Measurements from ENCODE around the gene ARHGEF26. TPM values are rescaled to one million over a fixed set of nuclear protein-coding genes. Genes with fewer than 3 reads are reported as not detected.

Gene ARHGEF26
- polyA plus RNA-seq, 3 donors, result 0.05 TPM; not detected in 2

DNA sequence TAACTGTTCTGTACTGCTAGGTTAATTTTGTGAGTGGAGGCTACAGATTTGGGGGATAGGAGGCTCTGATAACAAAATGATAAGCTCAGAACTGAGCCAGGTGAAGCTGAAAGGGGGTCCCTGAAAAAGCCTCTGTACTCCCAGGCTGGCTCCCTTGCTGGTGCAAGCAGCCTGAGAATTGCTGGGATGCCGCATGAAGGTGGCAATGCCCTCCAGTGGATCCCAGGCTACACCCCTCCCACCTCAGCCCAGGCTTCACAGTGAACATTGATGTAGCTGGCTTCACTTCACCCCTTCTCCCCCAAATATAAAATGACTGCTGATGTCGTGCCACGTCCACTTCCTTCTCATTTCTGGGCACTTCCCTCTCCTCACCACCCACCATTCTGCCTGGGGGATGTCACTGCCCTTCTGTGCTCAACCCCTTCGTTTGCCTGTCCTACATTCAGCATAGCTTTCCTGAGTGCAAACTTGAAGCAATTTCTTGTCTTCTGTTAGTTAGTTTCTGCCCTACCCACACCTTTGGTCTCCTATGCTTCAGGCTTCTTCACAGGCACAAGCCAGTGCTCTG is 9.7 kb upstream of the ARHGEF26 start:
- no peak overlapping the region for H3K4me3 Mint-ChIP-seq

DNA sequence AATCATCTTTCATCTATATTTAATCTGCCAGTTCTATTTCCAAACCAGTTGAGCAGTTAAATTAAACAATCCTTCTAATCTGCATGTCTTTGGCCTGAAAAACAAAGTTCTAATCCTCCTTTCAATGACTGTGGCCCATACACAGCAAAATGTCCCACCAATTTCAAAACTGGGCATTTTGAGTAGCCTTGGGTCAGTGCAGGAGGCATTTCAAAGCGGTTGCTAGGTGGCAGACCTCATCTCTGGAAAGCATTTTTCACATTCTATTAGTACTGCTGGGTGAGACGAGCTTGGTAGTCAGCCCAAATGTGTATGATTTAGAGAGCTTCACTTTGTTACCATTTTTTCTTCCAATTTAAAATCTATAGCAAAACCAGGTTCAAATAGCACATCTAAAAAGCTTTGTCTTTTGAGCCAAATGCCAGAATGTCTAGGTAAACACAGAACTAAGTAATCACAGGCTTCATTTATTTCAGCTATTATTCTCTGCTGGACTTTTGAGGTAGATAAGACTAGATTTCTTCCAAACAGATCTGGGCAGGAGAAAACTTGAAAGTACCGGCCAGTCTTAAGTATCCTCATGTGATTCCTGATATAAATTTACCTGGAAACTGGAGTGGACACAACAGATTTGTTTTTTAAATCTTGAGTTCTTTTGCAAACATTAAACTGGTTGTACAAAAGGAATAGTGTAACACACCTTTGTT is 8.9 kb upstream of the ARHGEF26 start:
- H2AFZ ChIP-seq (ENCODE audit: insufficient read depth, low read depth, low read length, poor library complexity, severe bottlenecking), result no peak overlapping the region
- Mint-ChIP-seq H3K9me3 (peaks cover 0 to 2% (median 0%) of the 10 kb centered on the region in 7 donors), H3K36me3 (no peaks in the 10 kb centered on the region), H3K27ac (no peak overlapping the region), H3K27me3 (ENCODE audit: low read depth in 3 of 3) (peaks cover 3 to 5% (median 5%) of the 10 kb centered on the region in 3 donors), H3K4me3 (no peak overlapping the region), H3K4me1 (no peaks in the 10 kb centered on the region)
- H3K4me2 ChIP-seq (replicated peaks; ENCODE audit: extremely low read depth, low read length, poor library complexity, severe bottlenecking), result no peak overlapping the region
- no peaks in the 10 kb centered on the region for H4K20me1 ChIP-seq (ENCODE audit: insufficient read depth, low read length)
- H3K4me3 ChIP-seq (replicated peaks in 1 of 3; ENCODE audit: low read depth in 2 of 3, low read length in 3 of 3), result no peak overlapping the region
- no peaks in the 10 kb centered on the region for H3K4me1 ChIP-seq (ENCODE audit: control insufficient read depth in 1 of 2, insufficient read depth in 2 of 2, low read length in 2 of 2)
- no peak overlapping the region for H3K9ac ChIP-seq (ENCODE audit: insufficient read depth, low read length, poor library complexity, severe bottlenecking)
- no peak for DNase-seq
- H3K36me3 ChIP-seq (replicated peaks in 1 of 2; ENCODE audit: control insufficient read depth in 1 of 2, insufficient read depth in 2 of 2, low read length in 2 of 2), result no peaks in the 10 kb centered on the region
- WGBS (ENCODE audit: insufficient coverage), result no CpG with 5 or more reads among the region's 3 CpGs
- intact Hi-C loops (cut with micrococcal nuclease), result no loop called here
- no peak overlapping the region for H3K27ac ChIP-seq (ENCODE audit: low read depth in 1 of 2, low read length in 2 of 2)
- no peaks in the 10 kb centered on the region for H3K9me3 ChIP-seq (replicated peaks in 1 of 2; ENCODE audit: control insufficient read depth in 1 of 2, insufficient read depth in 1 of 2, low read length in 2 of 2)
- peaks cover 0 to 1% of the 10 kb centered on the region in 2 donors for H3K27me3 ChIP-seq (ENCODE audit: control insufficient read depth in 2 of 2, insufficient read depth in 2 of 2, low read length in 2 of 2)
- H3K79me2 ChIP-seq (ENCODE audit: insufficient read depth, low read length), result no peaks in the 10 kb centered on the region
- TF ChIP-seq CTCF (IDR thresholded peaks at IDR 0.05), result no peak

More for the DNA sequence above, 9.7 kb upstream of the ARHGEF26 start:
- Histone ChIP-seq H3K27ac (ENCODE audit: low read depth in 1 of 2, low read length in 2 of 2) (no peak overlapping the region), H3K4me1 (ENCODE audit: control insufficient read depth in 1 of 2, insufficient read depth in 2 of 2, low read length in 2 of 2) (no peaks in the 10 kb centered on the region), H3K4me3 (replicated peaks in 1 of 3; ENCODE audit: low read depth in 2 of 3, low read length in 3 of 3) (no peak overlapping the region), H3K36me3 (replicated peaks in 1 of 2; ENCODE audit: control insufficient read depth in 1 of 2, insufficient read depth in 2 of 2, low read length in 2 of 2) (no peaks in the 10 kb centered on the region), H3K9me3 (replicated peaks in 1 of 2; ENCODE audit: control insufficient read depth in 1 of 2, insufficient read depth in 1 of 2, low read length in 2 of 2) (no peaks in the 10 kb centered on the region), H3K4me2 (replicated peaks; ENCODE audit: extremely low read depth, low read length, poor library complexity, severe bottlenecking) (no peak overlapping the region), H3K79me2 (ENCODE audit: insufficient read depth, low read length) (no peaks in the 10 kb centered on the region), H2AFZ (ENCODE audit: insufficient read depth, low read depth, low read length, poor library complexity, severe bottlenecking) (no peak overlapping the region), H3K27me3 (ENCODE audit: control insufficient read depth in 2 of 2, insufficient read depth in 2 of 2, low read length in 2 of 2) (no peaks in the 10 kb centered on the region), H4K20me1 (ENCODE audit: insufficient read depth, low read length) (no peaks in the 10 kb centered on the region), H3K9ac (ENCODE audit: insufficient read depth, low read length, poor library complexity, severe bottlenecking) (no peak overlapping the region)
- intact Hi-C loops (cut with micrococcal nuclease), result no loop called here
- Mint-ChIP-seq H3K9me3 (peaks cover 0 to 2% (median 0%) of the 10 kb centered on the region in 7 donors), H3K27me3 (ENCODE audit: low read depth in 3 of 3) (peaks cover 3 to 5% (median 3%) of the 10 kb centered on the region in 3 donors), H3K4me1 (no peaks in the 10 kb centered on the region), H3K27ac (no peak overlapping the region), H3K36me3 (no peaks in the 10 kb centered on the region)
- peak in 1 of 3 donors; percentile 6 for DNase-seq
- no peak for TF ChIP-seq CTCF (IDR thresholded peaks at IDR 0.05)
- WGBS (ENCODE audit: insufficient coverage), result 43% methylated on average over 4 of the region's 4 CpGs
